HG02870 (cell line): ENCODE data around the gene JMJD4.

ENCODE experiments used
- ATAC-seq: cut with Tn5 transposase; IDR thresholded peaks from one replicate; pipeline ENCODE4 v1.9.1; 2021; ENCODE audit warnings: mild to moderate bottlenecking, moderate library complexity; ENCODE audit not compliant: unreplicated experiment

JMJD4 gene

GRCh38 chr1:227753999-227754711 is 19.1 kb upstream of the JMJD4 start:
- no peak for ATAC-seq

- no peak for ATAC-seq
Measured at GRCh38 chr1:227749916-227750710, 15.0 kb upstream of the JMJD4 start.

- ATAC-seq, result no peak
Measured at GRCh38 chr1:227749225-227749624, 14.1 kb upstream of the JMJD4 start.

- no peak for ATAC-seq
Measured at GRCh38 chr1:227748496-227749182, 13.5 kb upstream of the JMJD4 start.

- ATAC-seq, result no peak
Measured at GRCh38 chr1:227747948-227748495, 12.9 kb upstream of the JMJD4 start.

GRCh38 chr1:227747382-227747781 is 12.3 kb upstream of the JMJD4 start:
- no peak for ATAC-seq

- ATAC-seq, result no peak
Measured at GRCh38 chr1:227746676-227747075, 11.6 kb upstream of the JMJD4 start.

- ATAC-seq, result no peak
Measured at GRCh38 chr1:227745568-227746265, 10.6 kb upstream of the JMJD4 start.

- ATAC-seq, result no peak
Measured at GRCh38 chr1:227744668-227745067, 9.6 kb upstream of the JMJD4 start.

GRCh38 chr1:227742738-227743715 is 7.9 kb upstream of the JMJD4 start:
- ATAC-seq, result no peak

- no peak for ATAC-seq
Measured at GRCh38 chr1:227741166-227741870, 6.2 kb upstream of the JMJD4 start.

- ATAC-seq, result no peak
Measured at GRCh38 chr1:227740401-227740960, 5.4 kb upstream of the JMJD4 start.

GRCh38 chr1:227739636-227740035 is 4.5 kb upstream of the JMJD4 start:
- no peak for ATAC-seq

- no peak for ATAC-seq
Measured at GRCh38 chr1:227738820-227739219, 3.7 kb upstream of the JMJD4 start.

- no peak for ATAC-seq
Measured at GRCh38 chr1:227736814-227737432, 1.8 kb upstream of the JMJD4 start.

- ATAC-seq, result no peak
Measured at GRCh38 chr1:227735539-227736285, 610 bp upstream of the JMJD4 start.

- peak; percentile 11 for ATAC-seq
Measured at GRCh38 chr1:227734546-227734855, 601 bp downstream of the JMJD4 start.
